Neural crest cell (in vitro differentiated cells): ENCODE results near the gene SNPH. TPM values are rescaled to one million over a fixed set of nuclear protein-coding genes. Genes with fewer than 3 reads are reported as not detected.

Source experiments
- DNase-seq: peaks from one replicate; pipeline ENCODE4 v3.0.0; 2021; ENCODE audit warnings: low read depth, mixed read lengths, low spot score
- H3K27ac Mint-ChIP-seq: one replicate; pipeline ENCODE4 v1.8.0; 2021; ENCODE audit warnings: mild to moderate bottlenecking, mixed read lengths; ENCODE audit not compliant: unreplicated experiment
- H3K27me3 Mint-ChIP-seq: 2 replicates; pipeline ENCODE4 v1.8.0; 2021; ENCODE audit warnings: low read depth, mild to moderate bottlenecking, mixed read lengths
- H3K36me3 Mint-ChIP-seq: 2 replicates; pipeline ENCODE4 v1.8.0; 2021; ENCODE audit warnings: low read depth, mild to moderate bottlenecking, mixed read lengths
- H3K4me1 Mint-ChIP-seq: 2 replicates; pipeline ENCODE4 v1.8.0; 2021; ENCODE audit warnings: mixed read lengths
- H3K4me3 Mint-ChIP-seq: one replicate; pipeline ENCODE4 v1.8.0; 2021; ENCODE audit warnings: mild to moderate bottlenecking, mixed read lengths
- H3K9me3 Mint-ChIP-seq: 2 replicates; pipeline ENCODE4 v1.8.0; 2021; ENCODE audit warnings: mixed read lengths
- CTCF ChIP-seq: fragments of 200-600 bp; sonication (generic); conservative IDR thresholded peaks from 2 replicates; pipeline ENCODE4 v1.5.0; 2021; ENCODE audit warnings: antibody characterized with exemption, mild to moderate bottlenecking
- total RNA-seq: library from RNA; stranded (reverse); gene quantifications from 2 replicates; pipeline ENCODE4 v1.2.1, GENCODE V29; 2021

Gene SNPH
- total RNA-seq, 1 donor from 2014 or later: 3.3 TPM

- H3K4me1 Mint-ChIP-seq: peaks cover 10% of the 10 kb centered on the region
- H3K27ac Mint-ChIP-seq: no peak overlapping the region
- H3K36me3 Mint-ChIP-seq: no peaks in the 10 kb centered on the region
- H3K9me3 Mint-ChIP-seq: no peaks in the 10 kb centered on the region
- no peak for TF ChIP-seq CTCF
- no peak overlapping the region for H3K4me3 Mint-ChIP-seq
- DNase-seq: no peak
- H3K27me3 Mint-ChIP-seq: no peaks in the 10 kb centered on the region
Observed at GRCh38 chr20:1310071-1310470, 44.0 kb downstream of the SNPH start.

- no peak overlapping the region for H3K4me3 Mint-ChIP-seq
- no peak for TF ChIP-seq CTCF
- no peak for DNase-seq
- no peaks in the 10 kb centered on the region for H3K27me3 Mint-ChIP-seq
- peaks cover 10% of the 10 kb centered on the region for H3K4me1 Mint-ChIP-seq
- no peaks in the 10 kb centered on the region for H3K36me3 Mint-ChIP-seq
- no peaks in the 10 kb centered on the region for H3K9me3 Mint-ChIP-seq
- no peak overlapping the region for H3K27ac Mint-ChIP-seq
Observed at GRCh38 chr20:1310506-1311190, 44.6 kb downstream of the SNPH start.

GRCh38 chr20:1312308-1312707 lies 46.2 kb downstream of the SNPH start:
- no peak for TF ChIP-seq CTCF
- DNase-seq: no peak
- Mint-ChIP-seq H3K4me3 (no peak overlapping the region), H3K4me1 (peaks cover 10% of the 10 kb centered on the region), H3K27me3 (no peaks in the 10 kb centered on the region), H3K27ac (peak overlapping the region; percentile 67), H3K36me3 (no peaks in the 10 kb centered on the region), H3K9me3 (no peaks in the 10 kb centered on the region)

- Mint-ChIP-seq H3K9me3 (no peaks in the 10 kb centered on the region), H3K27ac (no peak overlapping the region), H3K4me1 (peaks cover 10% of the 10 kb centered on the region), H3K4me3 (no peak overlapping the region), H3K27me3 (no peaks in the 10 kb centered on the region), H3K36me3 (no peaks in the 10 kb centered on the region)
- no peak for TF ChIP-seq CTCF
- DNase-seq: no peak
Observed at GRCh38 chr20:1312904-1313235, 46.8 kb downstream of the SNPH start.

GRCh38 chr20:1313236-1313964 lies 47.3 kb downstream of the SNPH start:
- DNase-seq: peak; percentile 83
- TF ChIP-seq CTCF: peak; percentile 99
- H3K27ac Mint-ChIP-seq: no peak overlapping the region
- H3K4me1 Mint-ChIP-seq: peaks cover 10% of the 10 kb centered on the region
- no peak overlapping the region for H3K4me3 Mint-ChIP-seq
- no peaks in the 10 kb centered on the region for H3K27me3 Mint-ChIP-seq
- H3K9me3 Mint-ChIP-seq: no peaks in the 10 kb centered on the region
- H3K36me3 Mint-ChIP-seq: no peaks in the 10 kb centered on the region
